Progenitor cell of endocrine pancreas (in vitro differentiated cells): ENCODE data around the gene SOX5. TPM values are rescaled to one million over a fixed set of nuclear protein-coding genes. Genes with fewer than 3 reads are reported as not detected.

Experiments
- DNase-seq: peaks from one replicate; pipeline ENCODE4 v3.0.0; 2021; ENCODE audit warnings: low spot score; ENCODE audit not compliant: unreplicated experiment
- H3K27ac Mint-ChIP-seq: 2 replicates; pipeline ENCODE4 v1.8.0; 2021; ENCODE audit warnings: mild to moderate bottlenecking, moderate library complexity, mixed read lengths
- H3K27me3 Mint-ChIP-seq: 2 replicates; pipeline ENCODE4 v1.8.0; 2021; ENCODE audit warnings: mixed read lengths
- H3K36me3 Mint-ChIP-seq: 2 replicates; pipeline ENCODE4 v1.8.0; 2022; ENCODE audit warnings: mixed read lengths; ENCODE audit not compliant: insufficient read depth
- H3K4me1 Mint-ChIP-seq: 2 replicates; pipeline ENCODE4 v1.8.0; 2021; ENCODE audit warnings: low read depth, mixed read lengths
- H3K4me3 Mint-ChIP-seq: 2 replicates; pipeline ENCODE4 v1.8.0; 2021; ENCODE audit warnings: low read depth, mild to moderate bottlenecking, moderate library complexity, mixed read lengths
- H3K9me3 Mint-ChIP-seq: 2 replicates; pipeline ENCODE4 v1.8.0; 2021; ENCODE audit warnings: low read depth, mixed read lengths
- CTCF ChIP-seq: fragments of 200-600 bp; sonication (generic); IDR thresholded peaks from one replicate; pipeline ENCODE4 v1.5.0; 2021; ENCODE audit warnings: antibody characterized with exemption, mild to moderate bottlenecking; ENCODE audit not compliant: unreplicated experiment
- total RNA-seq: library from RNA; stranded (reverse); gene quantifications from 2 replicates; pipeline ENCODE4 v1.2.1, GENCODE V29; 2021

SOX5 gene
- total RNA-seq, 1 donor from 2014 or later = 56.9 TPM

GRCh38 chr12:23617749-23618148 is 331.7 kb downstream of the SOX5 start:
- TF ChIP-seq CTCF = no peak
- Mint-ChIP-seq H3K36me3 (peaks cover 5% of the 10 kb centered on the region), H3K4me3 (no peak overlapping the region), H3K4me1 (no peaks in the 10 kb centered on the region), H3K27me3 (no peaks in the 10 kb centered on the region), H3K27ac (no peak overlapping the region), H3K9me3 (peaks cover 3% of the 10 kb centered on the region)
- no peak for DNase-seq

- TF ChIP-seq CTCF = no peak
- Mint-ChIP-seq H3K9me3 (peaks cover 3% of the 10 kb centered on the region), H3K27me3 (no peaks in the 10 kb centered on the region), H3K36me3 (peaks cover 5% of the 10 kb centered on the region), H3K27ac (no peak overlapping the region), H3K4me1 (no peaks in the 10 kb centered on the region), H3K4me3 (no peak overlapping the region)
- DNase-seq = no peak
Measured at GRCh38 chr12:23614280-23614679, 335.2 kb downstream of the SOX5 start.

GRCh38 chr12:23611320-23611719 is 338.1 kb downstream of the SOX5 start:
- Mint-ChIP-seq H3K27ac (no peak overlapping the region), H3K4me3 (no peak overlapping the region), H3K27me3 (no peaks in the 10 kb centered on the region), H3K4me1 (no peaks in the 10 kb centered on the region), H3K9me3 (peaks cover 3% of the 10 kb centered on the region), H3K36me3 (peaks cover 3% of the 10 kb centered on the region)
- TF ChIP-seq CTCF = no peak
- DNase-seq = no peak

GRCh38 chr12:23600919-23601318 is 348.6 kb downstream of the SOX5 start:
- TF ChIP-seq CTCF = no peak
- peaks cover 14% of the 10 kb centered on the region for H3K9me3 Mint-ChIP-seq
- H3K4me3 Mint-ChIP-seq = no peak overlapping the region
- no peaks in the 10 kb centered on the region for H3K27me3 Mint-ChIP-seq
- no peak for DNase-seq
- H3K36me3 Mint-ChIP-seq = peaks cover 23% of the 10 kb centered on the region
- H3K4me1 Mint-ChIP-seq = peaks cover 3% of the 10 kb centered on the region
- H3K27ac Mint-ChIP-seq = no peak overlapping the region

GRCh38 chr12:23596568-23596967 is 352.9 kb downstream of the SOX5 start:
- no peak for DNase-seq
- peaks cover 14% of the 10 kb centered on the region for H3K36me3 Mint-ChIP-seq
- H3K4me3 Mint-ChIP-seq = no peak overlapping the region
- H3K9me3 Mint-ChIP-seq = peaks cover 10% of the 10 kb centered on the region
- no peaks in the 10 kb centered on the region for H3K27me3 Mint-ChIP-seq
- no peak for TF ChIP-seq CTCF
- no peak overlapping the region for H3K27ac Mint-ChIP-seq
- peaks cover 1% of the 10 kb centered on the region for H3K4me1 Mint-ChIP-seq
